GM19467 (cell line): ENCODE results near the gene PLXNB2.

Experiments used
- ATAC-seq: cut with Tn5 transposase; IDR thresholded peaks from one replicate; pipeline ENCODE4 v1.9.1; 2021; ENCODE audit warnings: mild to moderate bottlenecking, moderate library complexity; ENCODE audit not compliant: unreplicated experiment

The PLXNB2 gene

GRCh38 chr22:50299785-50300619, 7.4 kb downstream of the PLXNB2 start:
- no peak for ATAC-seq

- ATAC-seq = no peak
These were observed 8.3 kb downstream of the PLXNB2 start for GRCh38 chr22:50298937-50299784.

GRCh38 chr22:50298266-50298637, 9.2 kb downstream of the PLXNB2 start:
- no peak for ATAC-seq

- no peak for ATAC-seq
These were observed 9.8 kb downstream of the PLXNB2 start for GRCh38 chr22:50297510-50298265.

GRCh38 chr22:50296658-50297490, 10.6 kb downstream of the PLXNB2 start:
- ATAC-seq = no peak

GRCh38 chr22:50294319-50294656, 13.2 kb downstream of the PLXNB2 start:
- ATAC-seq = no peak

GRCh38 chr22:50293441-50294318, 13.8 kb downstream of the PLXNB2 start:
- ATAC-seq = no peak

- ATAC-seq = no peak
These were observed 14.6 kb downstream of the PLXNB2 start for GRCh38 chr22:50292643-50293440.

GRCh38 chr22:50289942-50290630, 17.4 kb downstream of the PLXNB2 start:
- ATAC-seq = no peak

GRCh38 chr22:50289151-50289941, 18.1 kb downstream of the PLXNB2 start:
- ATAC-seq = no peak

- no peak for ATAC-seq
These were observed 19.7 kb downstream of the PLXNB2 start for GRCh38 chr22:50287731-50288130.

- ATAC-seq = no peak
These were observed 20.6 kb downstream of the PLXNB2 start for GRCh38 chr22:50286701-50287318.

- no peak for ATAC-seq
These were observed 21.2 kb downstream of the PLXNB2 start for GRCh38 chr22:50286275-50286674.

GRCh38 chr22:50285568-50286229, 21.7 kb downstream of the PLXNB2 start:
- no peak for ATAC-seq

- ATAC-seq = no peak
These were observed 23.0 kb downstream of the PLXNB2 start for GRCh38 chr22:50284479-50284878.

- no peak for ATAC-seq
These were observed 23.6 kb downstream of the PLXNB2 start for GRCh38 chr22:50283821-50284220.
